SK-N-MC (cell line): ENCODE measurements around the gene VEZT.

Source experiments
- EZH2 ChIP-seq: fragments of 200-600 bp; sonication (generic); IDR thresholded peaks from one replicate; pipeline ENCODE4 v1.6.1; 2017; ENCODE audit warnings: antibody characterized with exemption
- FOXP2 ChIP-seq: optimal IDR thresholded peaks from 2 replicates; pipeline ENCODE3; 2011; ENCODE audit warnings: mild to moderate bottlenecking, moderate library complexity; ENCODE audit not compliant: insufficient read depth; ENCODE audit errors: extremely low read length, control extremely low read depth
- POLR2AphosphoS5 ChIP-seq: IDR thresholded peaks from 2 replicates; pipeline ENCODE4 v1.6.1; 2012; ENCODE audit warnings: mild to moderate bottlenecking, low read depth, low read length, borderline replicate concordance

DNA sequence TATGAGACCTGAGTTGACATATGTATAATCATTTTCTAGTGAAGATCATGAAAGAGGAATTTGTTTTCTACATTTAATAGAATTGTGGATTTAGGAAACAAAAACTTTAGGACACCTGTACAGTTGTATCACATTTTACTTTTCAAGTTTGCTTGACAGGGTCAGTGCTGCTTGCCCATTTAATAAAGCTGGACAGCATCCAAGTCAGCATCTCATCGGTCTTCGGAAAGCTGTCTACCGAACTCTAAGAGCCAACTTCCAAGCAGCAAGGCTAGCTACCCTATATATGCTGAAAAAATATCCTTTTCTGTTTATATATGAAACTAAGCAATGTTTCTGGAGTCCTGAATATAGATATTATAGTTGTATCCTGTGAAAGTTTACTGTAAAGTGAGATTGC is 52.3 kb downstream of the VEZT start:
- no peak for TF ChIP-seq EZH2
- no peak for TF ChIP-seq POLR2AphosphoS5
- no peak for TF ChIP-seq FOXP2
